ENCODE data around the gene TEX38.
"Not testable (repeated sequence)": the region's sequence is repeated elsewhere in the genome, so short reads cannot be mapped to it uniquely, and the experiment has no call there.

- not testable (repeated sequence) for TF ChIP-seq RARB (CRISPR knock-in tag; IDR thresholded peaks at IDR 0.05); ESRRG (CRISPR knock-in tag; IDR thresholded peaks at IDR 0.05); ARNTL (CRISPR knock-in tag; IDR thresholded peaks at IDR 0.05; ENCODE audit: borderline replicate concordance, low read depth); OSR1 (CRISPR knock-in tag; IDR thresholded peaks at IDR 0.05); PATZ1 (CRISPR knock-in tag; IDR thresholded peaks at IDR 0.05; ENCODE audit: borderline replicate concordance); ISL1 (CRISPR knock-in tag; IDR thresholded peaks at IDR 0.05); ZNF70 (CRISPR knock-in tag; IDR thresholded peaks at IDR 0.05); SNAI2 (CRISPR knock-in tag; IDR thresholded peaks at IDR 0.05); CSDC2 (CRISPR knock-in tag; IDR thresholded peaks at IDR 0.05); TCF4 (CRISPR knock-in tag; IDR thresholded peaks at IDR 0.05; ENCODE audit: borderline replicate concordance); CREB5 (CRISPR knock-in tag; IDR thresholded peaks at IDR 0.05; ENCODE audit: low read depth); TSHZ2 (CRISPR knock-in tag; IDR thresholded peaks at IDR 0.05); ZNF565 (CRISPR knock-in tag; conservative IDR thresholded peaks at IDR 0.05; ENCODE audit: low read depth)
These were observed 48.7 kb downstream of the TEX38 start for GRCh38 chr1:46720319-46720718.

Measured in SK-N-SH treated with all-trans-retinoic acid at 6 μM for 48 hours (cell line).